Nucleus accumbens (tissue), 56 donors: ENCODE data around the gene NELL2.
"Not testable (repeated sequence)": the region's sequence is repeated elsewhere in the genome, so short reads cannot be mapped to it uniquely, and the experiment has no call there.

Experiments
- DNase-seq, 56 donors: peaks; one replicate each; lab custom pipeline; 2025; lab: John Stamatoyannopoulos, UW

The NELL2 gene

GRCh38 chr12:44703182-44703910, 172.8 kb downstream of the NELL2 start:
- no peak for DNase-seq

DNA sequence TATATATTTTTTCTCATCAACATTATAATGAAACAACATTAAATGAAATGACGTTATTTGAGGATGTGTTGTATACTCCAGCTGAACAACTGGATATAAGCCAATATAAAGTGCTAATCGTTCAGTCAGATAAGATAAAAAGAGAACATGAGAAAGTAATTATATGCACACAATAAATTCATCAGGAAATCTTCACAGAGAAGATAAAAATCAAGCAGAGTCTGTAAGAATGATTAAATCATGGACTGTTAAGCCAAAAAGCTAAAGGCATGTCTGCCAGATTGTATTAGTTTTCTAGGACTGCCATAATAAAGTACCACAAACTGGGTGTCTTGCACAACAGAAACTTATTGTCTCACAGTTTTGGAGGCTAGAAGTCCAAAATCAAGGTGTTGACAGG, 178.6 kb downstream of the NELL2 start:
- no peak for DNase-seq

DNA sequence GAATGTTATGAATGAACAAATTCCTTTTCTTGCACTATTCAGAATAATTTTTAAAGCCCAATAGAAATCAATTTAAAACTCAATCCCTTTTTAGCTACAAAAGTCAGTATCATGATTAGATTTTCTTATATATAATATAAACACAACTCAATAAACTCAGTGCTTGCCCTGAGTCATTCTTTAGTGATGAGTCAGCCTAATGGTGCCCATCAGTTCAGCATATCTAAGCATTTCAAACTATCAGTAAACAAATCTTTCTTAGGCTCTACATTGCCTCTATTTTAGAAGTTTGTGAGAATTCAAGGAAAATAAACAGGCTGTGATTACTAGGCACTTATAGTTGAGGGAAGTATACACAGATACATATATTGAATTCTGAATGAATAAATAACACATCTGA, 179.6 kb downstream of the NELL2 start:
- no peak for DNase-seq

- DNase-seq: no peak
Observed at GRCh38 chr12:44694017-44694416, 182.1 kb downstream of the NELL2 start.

DNA sequence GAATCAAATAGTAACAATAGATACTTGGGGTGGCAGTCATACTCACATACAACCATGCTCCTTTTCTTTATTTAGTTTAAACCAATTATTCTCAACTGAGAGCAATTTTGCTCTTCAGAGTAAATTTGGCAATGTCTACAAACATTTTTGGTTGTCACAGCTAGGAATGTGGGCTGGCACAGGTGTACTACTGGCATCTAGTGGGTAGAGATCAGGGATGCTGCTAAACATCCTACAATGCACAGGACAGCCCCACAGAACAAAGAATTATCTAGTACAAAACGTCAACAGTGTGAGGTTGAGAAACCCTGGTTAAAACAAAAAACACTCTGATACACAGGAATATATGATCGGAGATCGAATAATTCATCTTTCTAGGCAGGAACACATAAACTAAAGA, 186.5 kb downstream of the NELL2 start:
- DNase-seq: no peak

DNA sequence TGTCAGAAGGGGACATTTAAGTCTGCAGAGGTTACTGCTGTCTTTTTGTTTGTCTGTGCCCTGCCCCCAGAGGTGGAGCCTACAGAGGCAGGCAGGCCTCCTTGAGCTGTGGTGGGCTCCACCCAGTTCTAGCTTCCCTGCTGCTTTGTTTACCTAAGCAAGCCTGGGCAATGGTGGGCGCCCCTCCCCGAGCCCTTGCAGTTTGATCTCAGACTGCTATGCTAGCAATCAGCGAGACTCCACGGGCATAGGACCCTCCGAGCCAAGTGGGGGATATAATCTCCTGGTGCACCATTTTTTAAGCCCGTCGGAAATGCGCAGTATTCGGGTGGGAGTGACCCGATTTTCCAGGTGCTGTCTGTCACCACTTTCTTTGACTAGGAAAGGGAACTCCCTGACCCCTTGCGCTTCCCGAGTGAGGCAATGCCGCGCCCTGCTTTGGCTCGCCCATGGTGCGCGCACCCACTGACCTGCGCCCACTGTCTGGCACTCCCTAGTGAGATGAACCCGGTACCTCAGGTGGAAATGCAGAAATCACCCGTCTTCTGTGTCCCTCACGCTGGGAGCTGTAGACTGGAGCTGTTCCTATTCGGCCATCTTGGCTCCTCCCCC, 189.2 kb downstream of the NELL2 start:
- not testable (repeated sequence) for DNase-seq

DNA sequence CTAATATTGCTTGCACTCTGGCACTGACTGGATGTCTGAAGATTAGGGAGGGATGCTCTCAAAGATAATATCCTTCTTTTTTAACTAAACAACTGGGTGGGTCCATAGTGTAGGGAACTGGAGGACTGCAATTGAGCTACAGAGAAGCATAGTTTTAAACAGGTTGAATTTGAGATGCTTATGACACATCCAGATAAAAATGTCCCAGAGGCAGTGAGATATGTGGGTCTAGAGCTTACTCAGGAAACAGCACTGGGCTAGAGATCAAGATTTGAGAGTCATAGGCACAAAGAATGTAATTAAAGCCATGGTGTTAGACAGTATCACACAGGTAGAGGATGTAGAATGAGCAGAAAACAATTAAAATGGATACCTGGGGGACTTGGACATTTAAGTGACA, 198.4 kb downstream of the NELL2 start:
- no peak for DNase-seq

DNA sequence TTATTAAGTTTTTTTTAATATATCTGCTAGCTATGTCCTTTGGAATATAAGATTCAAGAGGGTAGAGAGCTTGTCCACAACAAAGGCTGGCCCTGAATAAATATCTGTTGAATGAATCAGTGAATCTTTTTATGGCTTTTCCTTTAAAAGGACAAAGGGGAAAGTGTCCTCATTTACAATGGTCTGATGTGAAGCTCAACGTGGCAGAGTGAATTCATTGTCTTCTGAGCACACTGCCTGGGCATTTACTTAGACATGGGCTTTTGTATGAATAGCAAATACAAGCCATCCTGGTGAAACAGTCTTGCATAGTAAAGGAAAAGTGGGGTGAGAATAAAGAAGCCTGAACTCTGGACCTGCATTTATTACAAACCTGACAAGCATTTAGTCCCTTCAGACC, 201.2 kb downstream of the NELL2 start:
- no peak for DNase-seq

DNA sequence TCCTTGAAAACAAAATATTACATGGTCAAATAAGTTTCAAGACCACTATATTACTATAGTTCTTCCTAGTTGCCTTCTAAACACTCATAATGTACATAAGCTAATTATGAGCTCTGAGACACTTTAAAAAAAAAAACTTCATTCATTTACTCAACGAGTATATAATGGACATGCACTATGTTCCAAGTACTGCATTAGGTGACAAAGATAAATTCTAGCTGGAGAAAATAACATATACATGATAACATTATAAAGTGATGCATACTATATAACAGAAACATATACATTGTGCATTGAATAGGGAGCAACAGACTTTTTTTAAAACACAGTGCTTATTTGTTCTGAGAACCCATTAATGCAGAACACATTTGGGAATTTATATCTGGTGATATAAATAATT, 202.3 kb downstream of the NELL2 start:
- DNase-seq: no peak

GRCh38 chr12:44672042-44672441, 204.1 kb downstream of the NELL2 start:
- DNase-seq: no peak

GRCh38 chr12:44668443-44668842, 207.7 kb downstream of the NELL2 start:
- DNase-seq: no peak

GRCh38 chr12:44667461-44667860, 208.7 kb downstream of the NELL2 start:
- DNase-seq: no peak

DNA sequence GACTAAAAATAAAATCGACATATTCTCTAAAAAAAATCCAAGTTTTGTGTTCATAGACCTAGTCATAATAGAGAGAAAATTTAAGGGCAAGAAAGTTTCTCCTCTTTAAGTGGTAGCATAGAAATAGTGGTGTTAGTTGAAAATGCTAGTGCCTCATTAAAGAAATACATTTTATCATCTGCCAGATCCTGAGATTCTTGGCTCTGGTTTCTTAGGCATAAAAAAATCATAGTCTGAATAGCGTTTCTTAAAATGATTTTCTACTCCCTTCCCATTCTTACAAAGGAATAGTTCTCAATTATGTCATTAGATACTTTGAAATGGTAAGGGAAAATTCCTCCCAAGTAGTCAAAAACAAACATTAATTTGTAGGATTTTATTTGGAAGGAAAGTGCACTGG, 212.8 kb downstream of the NELL2 start:
- no peak for DNase-seq

DNA sequence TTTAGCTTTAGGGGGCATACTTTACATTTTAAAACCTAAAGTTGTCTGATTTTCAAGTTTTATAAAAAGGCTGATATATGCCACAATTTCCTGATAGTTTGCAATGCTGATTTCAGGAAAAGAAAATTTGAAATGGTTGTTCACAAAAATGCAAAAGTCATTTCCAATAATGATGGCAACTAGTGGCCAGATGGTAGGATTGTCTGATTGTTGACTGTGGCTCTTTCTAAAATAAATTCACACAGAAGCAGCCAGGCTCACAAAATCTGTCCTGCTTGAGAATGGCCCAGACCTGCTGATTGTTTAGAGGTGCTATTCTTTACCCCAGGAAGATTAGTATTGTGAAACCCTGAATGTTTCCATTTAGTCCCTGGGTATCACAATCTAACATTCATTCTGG, 220.3 kb downstream of the NELL2 start:
- DNase-seq: no peak

GRCh38 chr12:44654646-44655639, 221.2 kb downstream of the NELL2 start:
- DNase-seq: peak in 28 of 56 donors; percentile 1 to 60 (median 18)

- no peak for DNase-seq
Observed at GRCh38 chr12:44653861-44654527, 222.1 kb downstream of the NELL2 start.

DNA sequence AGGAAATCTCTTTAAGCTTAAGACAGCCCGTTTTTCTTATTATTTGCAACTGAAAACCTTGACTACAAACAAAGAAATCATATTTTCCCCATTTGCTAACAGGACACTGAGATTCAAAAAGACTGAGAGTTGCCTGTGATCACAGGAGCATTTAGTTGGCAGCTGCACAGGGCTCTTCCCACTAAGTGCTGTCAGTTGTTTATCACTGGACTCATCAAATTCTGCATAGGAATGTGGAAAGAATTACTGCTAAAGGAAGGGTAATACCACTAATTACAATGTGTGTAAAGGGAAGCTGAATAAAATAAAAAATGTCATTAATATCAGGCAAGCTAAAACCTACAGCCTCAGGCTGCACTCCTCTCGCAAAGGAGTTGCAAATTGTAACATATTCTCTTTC, 226.4 kb downstream of the NELL2 start:
- DNase-seq: no peak

- DNase-seq: no peak
Observed at GRCh38 chr12:44647917-44648690, 228.0 kb downstream of the NELL2 start.

- no peak for DNase-seq
Observed at GRCh38 chr12:44640427-44641190, 235.5 kb downstream of the NELL2 start.
